Erythroblast (primary cell): ENCODE data around the gene PWWP2B.

Source experiments
- DNase-seq, 2 experiments: peaks; one replicate each; lab custom pipeline; 2025; lab: John Stamatoyannopoulos, UW
- GATA1 ChIP-seq: IDR thresholded peaks from 2 replicates; pipeline ENCODE4 v1.6.1; 2011; ENCODE audit warnings: low read depth, mild to moderate bottlenecking, control low read depth, low read length, moderate library complexity
- POLR2A ChIP-seq: IDR thresholded peaks from 2 replicates; pipeline ENCODE4 v1.6.1; 2011; ENCODE audit warnings: mild to moderate bottlenecking, low read length

PWWP2B gene

GRCh38 chr10:132466520-132467463 lies 69.8 kb downstream of the PWWP2B start:
- TF ChIP-seq POLR2A (no peak), GATA1 (no peak)
- no peak for DNase-seq
